Measurements from ENCODE around the gene LGMN. TPM values are rescaled to one million over a fixed set of nuclear protein-coding genes. Genes with fewer than 3 reads are reported as not detected.
A peak's percentile ranks its signal among the peaks of the same experiment; 100 is the strongest.

The LGMN gene
- total and polyA plus RNA-seq, 2 of the 13 experiments (the other 11 are each of a cell fraction or from before 2014, with no cell fraction given), result 28.9 to 76.4 TPM

DNA sequence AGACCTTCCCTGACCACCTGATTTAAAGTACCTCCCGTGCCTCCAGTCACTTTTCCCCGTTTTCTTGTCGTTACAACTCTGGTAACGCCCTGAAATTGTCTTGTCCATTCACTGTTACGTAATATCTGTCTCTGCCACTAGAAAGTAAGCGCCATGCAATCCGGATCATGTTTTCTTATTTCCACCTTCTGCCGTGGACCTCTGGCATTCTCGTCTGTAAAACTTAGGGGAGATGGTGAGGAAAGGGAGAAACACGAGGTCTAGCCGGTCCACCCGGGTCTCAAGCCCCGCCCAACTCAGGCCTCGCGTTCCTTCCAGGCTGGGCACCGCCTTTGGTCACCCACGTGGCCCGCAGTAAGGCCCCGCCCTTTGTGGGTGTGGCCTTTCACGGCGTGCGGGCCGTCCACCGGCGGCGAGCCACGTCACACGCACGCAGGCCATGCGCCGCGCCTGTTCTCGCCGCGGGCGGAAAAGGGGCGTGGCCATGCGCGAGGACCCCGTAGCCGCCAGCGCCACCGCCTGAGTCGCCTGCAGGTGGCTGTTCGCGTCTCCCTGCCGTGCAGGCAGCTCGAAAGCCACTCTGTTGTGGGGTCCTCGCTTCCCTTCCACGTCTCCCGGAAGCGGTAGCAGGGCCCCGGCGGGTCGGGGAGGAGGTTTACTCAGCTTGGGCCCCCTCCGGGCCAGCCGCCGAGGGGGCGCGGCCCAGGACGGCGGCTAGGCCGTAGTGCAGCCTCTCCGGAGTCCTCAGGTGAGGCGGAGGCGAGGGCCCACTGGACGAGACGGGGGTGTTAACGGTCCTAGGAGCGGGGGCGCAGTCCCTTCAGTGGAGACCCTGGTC is 45.5 kb upstream of the LGMN start, which contains the start of gene GOLGA5 (continued):
- no peak for TF ChIP-seq ZC3H4 (CRISPR knock-in tag; IDR thresholded peaks at IDR 0.05; ENCODE audit: borderline replicate concordance)
- peak; percentile 28; the same call in 1 of the 2 replicates for TF ChIP-seq ZNF629 (CRISPR knock-in tag; conservative IDR thresholded peaks at IDR 0.05)
- TF ChIP-seq NFKBIZ (CRISPR knock-in tag; IDR thresholded peaks at IDR 0.05), result no peak
- TF ChIP-seq ZNF276 (CRISPR knock-in tag; IDR thresholded peaks at IDR 0.05; ENCODE audit: low read depth), result no peak
- peak; percentile 99 for TF ChIP-seq GMEB1 (CRISPR knock-in tag; IDR thresholded peaks at IDR 0.05; ENCODE audit: borderline replicate concordance)
- TF ChIP-seq ZSCAN21 (CRISPR knock-in tag; IDR thresholded peaks at IDR 0.05; ENCODE audit: borderline replicate concordance), result no peak; the same call in 1 of the 2 replicates
- 0 out of 2 replicates have a peak, but pooled peaks have one; percentile 33 for TF ChIP-seq ZSCAN29 (CRISPR knock-in tag; conservative IDR thresholded peaks at IDR 0.05)
- TF ChIP-seq, protein P1, sequence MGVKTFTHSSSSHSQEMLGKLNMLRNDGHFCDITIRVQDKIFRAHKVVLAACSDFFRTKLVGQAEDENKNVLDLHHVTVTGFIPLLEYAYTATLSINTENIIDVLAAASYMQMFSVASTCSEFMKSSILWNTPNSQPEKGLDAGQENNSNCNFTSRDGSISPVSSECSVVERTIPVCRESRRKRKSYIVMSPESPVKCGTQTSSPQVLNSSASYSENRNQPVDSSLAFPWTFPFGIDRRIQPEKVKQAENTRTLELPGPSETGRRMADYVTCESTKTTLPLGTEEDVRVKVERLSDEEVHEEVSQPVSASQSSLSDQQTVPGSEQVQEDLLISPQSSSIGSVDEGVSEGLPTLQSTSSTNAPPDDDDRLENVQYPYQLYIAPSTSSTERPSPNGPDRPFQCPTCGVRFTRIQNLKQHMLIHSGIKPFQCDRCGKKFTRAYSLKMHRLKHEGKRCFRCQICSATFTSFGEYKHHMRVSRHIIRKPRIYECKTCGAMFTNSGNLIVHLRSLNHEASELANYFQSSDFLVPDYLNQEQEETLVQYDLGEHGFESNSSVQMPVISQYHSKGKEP (CRISPR knock-in tag; IDR thresholded peaks at IDR 0.05), result peak; percentile 35; the same call in 1 of the 2 replicates
- TF ChIP-seq, protein P2, sequence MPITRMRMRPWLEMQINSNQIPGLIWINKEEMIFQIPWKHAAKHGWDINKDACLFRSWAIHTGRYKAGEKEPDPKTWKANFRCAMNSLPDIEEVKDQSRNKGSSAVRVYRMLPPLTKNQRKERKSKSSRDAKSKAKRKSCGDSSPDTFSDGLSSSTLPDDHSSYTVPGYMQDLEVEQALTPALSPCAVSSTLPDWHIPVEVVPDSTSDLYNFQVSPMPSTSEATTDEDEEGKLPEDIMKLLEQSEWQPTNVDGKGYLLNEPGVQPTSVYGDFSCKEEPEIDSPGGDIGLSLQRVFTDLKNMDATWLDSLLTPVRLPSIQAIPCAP (CRISPR knock-in tag; IDR thresholded peaks at IDR 0.05; ENCODE audit: low read depth), result no peak
- 0 out of 2 replicates have a peak, but pooled peaks have one; percentile 13 for TF ChIP-seq RCOR2 (CRISPR knock-in tag; IDR thresholded peaks at IDR 0.05)
- TF ChIP-seq NAIF1 (CRISPR knock-in tag; IDR thresholded peaks at IDR 0.05; ENCODE audit: borderline replicate concordance), result no peak
- TF ChIP-seq ZNF460 (CRISPR knock-in tag; IDR thresholded peaks at IDR 0.05; ENCODE audit: borderline replicate concordance), result no peak; the same call in 1 of the 2 replicates
- TF ChIP-seq CCAR2 (optimal IDR thresholded peaks at IDR 0.05; ENCODE audit: low read depth, low read length), result no peak
- TF ChIP-seq MLXIP (CRISPR knock-in tag; IDR thresholded peaks at IDR 0.05; ENCODE audit: borderline replicate concordance), result 0 out of 2 replicates have a peak, but pooled peaks have one; percentile 9
- TF ChIP-seq ZNF678 (CRISPR knock-in tag; IDR thresholded peaks at IDR 0.05), result 0 out of 2 replicates have a peak, but pooled peaks have one; percentile 20
- TF ChIP-seq NFE2L2 (IDR thresholded peaks at IDR 0.05; ENCODE audit: low read length), result 0 out of 2 replicates have a peak, but pooled peaks have one; percentile 7
- no peak for TF ChIP-seq JDP2 (CRISPR knock-in tag; IDR thresholded peaks at IDR 0.05; ENCODE audit: borderline replicate concordance)
- no peak for TF ChIP-seq SMARCC2 (IDR thresholded peaks at IDR 0.05)
